ENCODE results near the gene SUPV3L1. TPM values are rescaled to one million over a fixed set of nuclear protein-coding genes. Genes with fewer than 3 reads are reported as not detected.
"Not testable (repeated sequence)": the region's sequence is repeated elsewhere in the genome, so short reads cannot be mapped to it uniquely, and the experiment has no call there.

Gene SUPV3L1
- polyA plus RNA-seq (2013, experiment 1 of 4), result 40.7 TPM
- polyA plus RNA-seq (2013, experiment 2 of 4), result 44.4 TPM
- 41.4 TPM for polyA plus RNA-seq (2013, experiment 3 of 4)
- 35.4 TPM for polyA plus RNA-seq (2013, experiment 4 of 4)

DNA sequence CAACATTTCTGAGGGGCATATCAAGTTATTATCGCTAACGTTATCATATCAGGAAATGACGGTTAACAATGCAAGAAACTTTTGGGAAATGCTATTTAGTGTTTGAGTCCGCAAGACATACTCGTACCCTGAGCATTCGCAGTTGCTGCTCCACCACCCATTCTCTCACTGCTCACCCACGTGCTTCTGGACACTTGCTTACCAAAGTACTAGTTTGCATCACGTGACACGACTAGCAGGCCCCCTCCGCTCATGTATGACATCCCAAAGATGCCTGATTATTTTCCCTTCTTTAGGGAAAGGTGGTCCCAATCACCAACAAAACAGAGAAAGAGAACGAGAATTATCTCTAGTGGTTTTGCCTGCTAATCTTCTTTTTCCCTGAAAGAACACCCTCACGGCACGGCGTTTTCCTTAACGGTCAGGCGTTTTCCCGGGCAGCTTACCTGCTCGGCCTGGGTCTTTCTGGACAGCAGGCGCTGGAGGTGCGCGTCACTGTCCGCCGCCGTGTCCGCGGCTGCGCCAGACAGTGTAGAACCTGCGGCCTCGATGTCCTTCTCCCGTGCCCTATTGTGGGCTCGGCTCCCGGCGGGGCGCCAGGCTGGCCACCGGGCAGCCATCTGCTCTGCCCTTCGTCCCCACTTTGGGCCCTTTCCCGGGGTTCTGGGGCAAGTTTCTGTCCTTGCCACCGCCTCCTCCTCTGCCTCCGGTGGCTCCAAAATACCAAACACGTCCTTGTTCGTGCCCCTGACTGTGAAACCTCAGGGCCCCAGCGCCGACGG, at the start of gene SUPV3L1:
SUPV3L1 (plus strand) TSS at position 492 of the 782 bp plus-strand sequence; CDS start at position 550, 58 bp downstream.
- Histone ChIP-seq H3K4me1 (ENCODE audit: control insufficient read depth, insufficient read depth, low read length) (peaks cover 5% of the 10 kb centered on the region), H3K27ac (ENCODE audit: insufficient read depth, low read depth, low read length, poor library complexity, severe bottlenecking) (peak within 1 kb of the TSS; percentile 91), H3K4me3 (ENCODE audit: insufficient read depth, low read depth, low read length) (peak within 1 kb of the TSS; percentile 96), H3K9me3 (ENCODE audit: control insufficient read depth, low read length) (no peaks in the 10 kb centered on the region), H3K27me3 (ENCODE audit: control insufficient read depth, insufficient read depth, low read length, poor library complexity, severe bottlenecking) (no peaks in the 10 kb centered on the region), H3K36me3 (ENCODE audit: control insufficient read depth, insufficient read depth, low read length) (no peaks in the 10 kb centered on the region)
- WGBS, 2 experiments, result 0% methylated on average over 44 of the region's 44 CpGs

DNA sequence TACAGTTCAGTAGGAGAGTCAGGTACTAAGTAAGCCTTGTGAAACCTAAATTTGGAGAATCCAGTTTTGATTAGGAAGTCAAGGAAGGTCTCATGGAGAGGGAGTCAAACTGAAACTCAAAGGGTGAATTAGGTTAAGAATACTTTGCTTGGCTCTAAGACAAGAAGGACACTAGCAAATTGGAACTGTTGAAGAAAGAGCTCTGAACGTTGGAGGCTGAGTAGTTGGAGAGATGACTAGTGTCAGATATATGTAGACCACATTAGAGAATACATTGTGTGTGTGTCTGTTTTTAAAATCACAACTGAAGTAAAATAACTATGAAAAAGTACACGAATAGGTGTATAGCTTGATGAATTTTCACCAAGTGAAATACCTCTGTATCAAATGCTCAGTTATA, 49.8 kb upstream of the SUPV3L1 start:
- 68 to 84% methylated on average over 1 to 2 of the region's 2 CpGs for WGBS, 2 experiments
- H3K9me3 ChIP-seq (ENCODE audit: control insufficient read depth, low read length), result no peaks in the 10 kb centered on the region
- H3K27ac ChIP-seq (ENCODE audit: insufficient read depth, low read depth, low read length, poor library complexity, severe bottlenecking), result no peak overlapping the region
- no peaks in the 10 kb centered on the region for H3K27me3 ChIP-seq (ENCODE audit: control insufficient read depth, insufficient read depth, low read length, poor library complexity, severe bottlenecking)
- H3K4me1 ChIP-seq (ENCODE audit: control insufficient read depth, insufficient read depth, low read length), result peaks cover 5% of the 10 kb centered on the region
- H3K36me3 ChIP-seq (ENCODE audit: control insufficient read depth, insufficient read depth, low read length), result no peaks in the 10 kb centered on the region
- no peak overlapping the region for H3K4me3 ChIP-seq (ENCODE audit: insufficient read depth, low read depth, low read length)

DNA sequence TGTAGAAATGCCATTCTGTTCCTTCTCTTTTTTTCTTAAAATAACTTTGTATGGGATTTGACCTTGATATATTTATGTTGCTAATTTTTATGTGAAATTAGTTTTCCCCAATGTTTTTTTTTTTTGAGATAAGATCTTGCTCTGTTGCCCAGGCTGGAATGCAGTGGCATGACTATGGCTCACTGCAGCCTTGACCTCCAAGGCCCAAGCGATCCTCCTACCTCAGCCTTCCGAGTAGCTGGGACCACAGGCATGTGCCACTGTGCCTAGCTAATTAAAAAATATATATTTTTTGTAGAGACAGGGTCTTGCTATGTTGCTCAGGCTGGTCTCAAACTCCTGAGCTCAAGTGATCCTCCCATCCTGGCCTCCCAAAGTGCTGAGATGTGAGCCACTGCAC, 40.1 kb upstream of the SUPV3L1 start:
- 95 to 96% methylated on average over 2 of the region's 2 CpGs for WGBS, 2 experiments
- Histone ChIP-seq H3K9me3 (ENCODE audit: control insufficient read depth, low read length) (no peaks in the 10 kb centered on the region), H3K27ac (ENCODE audit: insufficient read depth, low read depth, low read length, poor library complexity, severe bottlenecking) (no peak overlapping the region), H3K27me3 (ENCODE audit: control insufficient read depth, insufficient read depth, low read length, poor library complexity, severe bottlenecking) (no peaks in the 10 kb centered on the region), H3K4me1 (ENCODE audit: control insufficient read depth, insufficient read depth, low read length) (no peaks in the 10 kb centered on the region), H3K4me3 (ENCODE audit: insufficient read depth, low read depth, low read length) (no peak overlapping the region), H3K36me3 (ENCODE audit: control insufficient read depth, insufficient read depth, low read length) (no peaks in the 10 kb centered on the region)

DNA sequence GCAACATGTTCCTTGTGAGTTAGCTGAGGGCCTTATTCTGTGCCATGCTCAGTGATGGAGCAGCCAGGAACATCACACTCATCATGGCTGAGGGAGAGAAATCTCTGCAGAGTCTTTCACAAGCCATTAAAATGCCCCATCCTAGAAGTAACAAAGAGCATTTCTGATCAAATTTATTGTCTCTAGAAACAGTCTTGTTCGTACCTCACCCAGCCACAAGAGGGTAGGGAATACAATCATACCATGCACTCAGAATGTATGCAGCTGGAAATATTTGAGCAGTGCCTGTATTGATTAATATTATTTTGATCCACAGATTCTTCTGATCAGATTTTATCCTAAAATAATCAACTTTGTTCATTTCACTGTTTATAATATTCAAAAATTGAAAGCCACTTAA, 38.7 kb upstream of the SUPV3L1 start:
- 80 to 81% methylated on average over 1 of the region's 1 CpG for WGBS, 2 experiments
- Histone ChIP-seq H3K36me3 (ENCODE audit: control insufficient read depth, insufficient read depth, low read length) (no peaks in the 10 kb centered on the region), H3K9me3 (ENCODE audit: control insufficient read depth, low read length) (no peaks in the 10 kb centered on the region), H3K27ac (ENCODE audit: insufficient read depth, low read depth, low read length, poor library complexity, severe bottlenecking) (no peak overlapping the region), H3K27me3 (ENCODE audit: control insufficient read depth, insufficient read depth, low read length, poor library complexity, severe bottlenecking) (no peaks in the 10 kb centered on the region), H3K4me1 (ENCODE audit: control insufficient read depth, insufficient read depth, low read length) (no peaks in the 10 kb centered on the region), H3K4me3 (ENCODE audit: insufficient read depth, low read depth, low read length) (no peak overlapping the region)

DNA sequence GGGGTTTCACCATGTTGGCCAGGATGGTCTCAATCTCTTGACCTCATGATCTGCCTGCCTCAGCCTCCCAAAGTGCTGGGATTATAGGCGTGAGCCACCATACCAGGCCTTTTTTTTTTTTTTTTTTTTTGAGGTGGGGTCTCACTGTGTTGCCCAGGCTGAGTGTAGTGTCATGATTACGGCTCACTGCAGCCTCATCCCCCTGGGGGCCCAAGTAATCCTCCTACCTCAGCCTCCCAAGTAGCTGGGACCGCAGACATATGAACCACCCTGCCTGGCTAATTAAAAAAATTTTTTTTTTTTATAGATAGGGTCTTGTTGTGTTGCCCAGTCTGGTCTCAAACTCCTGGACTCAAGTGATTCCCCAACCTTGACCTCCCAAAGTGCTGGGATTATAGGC, 38.0 kb upstream of the SUPV3L1 start:
- H3K4me1 ChIP-seq (ENCODE audit: control insufficient read depth, insufficient read depth, low read length), result not testable (repeated sequence)

DNA sequence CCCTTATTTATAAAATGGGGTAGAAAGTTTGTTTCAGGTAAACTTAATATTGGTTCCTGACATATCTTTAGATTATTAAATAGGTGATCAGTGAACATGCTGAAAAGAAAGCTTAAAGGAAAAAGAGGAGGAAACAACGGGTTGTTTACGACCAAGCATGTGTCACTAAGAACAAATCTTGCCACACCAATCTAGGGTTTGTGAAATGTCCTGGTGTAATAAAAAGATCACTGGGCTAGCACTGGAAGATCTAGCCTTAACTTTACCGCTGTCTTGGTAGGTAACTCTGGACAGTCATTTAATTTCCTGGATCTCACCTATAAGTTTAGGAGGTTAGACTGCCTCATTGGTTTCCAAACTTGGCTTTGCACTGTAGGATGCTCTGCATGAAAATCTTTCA, 37.1 kb upstream of the SUPV3L1 start:
- Histone ChIP-seq H3K4me1 (ENCODE audit: control insufficient read depth, insufficient read depth, low read length) (no peaks in the 10 kb centered on the region), H3K36me3 (ENCODE audit: control insufficient read depth, insufficient read depth, low read length) (no peaks in the 10 kb centered on the region), H3K4me3 (ENCODE audit: insufficient read depth, low read depth, low read length) (no peak overlapping the region), H3K27me3 (ENCODE audit: control insufficient read depth, insufficient read depth, low read length, poor library complexity, severe bottlenecking) (no peaks in the 10 kb centered on the region), H3K9me3 (ENCODE audit: control insufficient read depth, low read length) (no peaks in the 10 kb centered on the region), H3K27ac (ENCODE audit: insufficient read depth, low read depth, low read length, poor library complexity, severe bottlenecking) (no peak overlapping the region)
- WGBS, 2 experiments, result 64% methylated on average over 3 of the region's 3 CpGs

More for the DNA sequence above, 38.0 kb upstream of the SUPV3L1 start:
- 85 to 92% methylated on average over 2 to 3 of the region's 3 CpGs for WGBS, 2 experiments
- not testable (repeated sequence) for H3K27me3 ChIP-seq (ENCODE audit: control insufficient read depth, insufficient read depth, low read length, poor library complexity, severe bottlenecking); H3K4me3 ChIP-seq (ENCODE audit: insufficient read depth, low read depth, low read length); H3K27ac ChIP-seq (ENCODE audit: insufficient read depth, low read depth, low read length, poor library complexity, severe bottlenecking); H3K9me3 ChIP-seq (ENCODE audit: control insufficient read depth, low read length); H3K36me3 ChIP-seq (ENCODE audit: control insufficient read depth, insufficient read depth, low read length)

DNA sequence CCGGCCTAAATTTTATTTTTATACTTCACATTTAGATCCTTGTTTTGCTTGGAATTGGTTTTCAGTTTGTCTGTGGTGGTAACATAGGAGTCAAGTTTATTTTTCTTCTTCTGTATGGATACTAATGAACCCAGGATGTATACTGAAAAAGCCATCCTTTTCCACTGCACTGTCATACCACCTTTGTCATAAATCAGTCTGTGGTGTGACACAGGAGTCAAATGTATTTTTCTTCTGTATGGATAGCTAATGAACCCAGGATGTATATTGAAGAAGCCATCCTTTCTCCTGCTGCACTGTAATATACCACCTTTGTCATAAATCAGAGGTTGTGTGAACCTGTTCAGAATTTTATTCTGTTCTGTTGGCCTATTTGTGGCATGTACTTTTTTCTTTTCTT, 34.7 kb upstream of the SUPV3L1 start:
- no peak overlapping the region for H3K4me3 ChIP-seq (ENCODE audit: insufficient read depth, low read depth, low read length)
- H3K27me3 ChIP-seq (ENCODE audit: control insufficient read depth, insufficient read depth, low read length, poor library complexity, severe bottlenecking), result no peaks in the 10 kb centered on the region
- WGBS, 2 experiments, result 89% methylated on average over 1 of the region's 1 CpG; no CpG with 5 or more reads in 1 of the 2 experiments
- H3K36me3 ChIP-seq (ENCODE audit: control insufficient read depth, insufficient read depth, low read length), result no peaks in the 10 kb centered on the region
- H3K9me3 ChIP-seq (ENCODE audit: control insufficient read depth, low read length), result no peaks in the 10 kb centered on the region
- no peak overlapping the region for H3K27ac ChIP-seq (ENCODE audit: insufficient read depth, low read depth, low read length, poor library complexity, severe bottlenecking)
- H3K4me1 ChIP-seq (ENCODE audit: control insufficient read depth, insufficient read depth, low read length), result no peaks in the 10 kb centered on the region

DNA sequence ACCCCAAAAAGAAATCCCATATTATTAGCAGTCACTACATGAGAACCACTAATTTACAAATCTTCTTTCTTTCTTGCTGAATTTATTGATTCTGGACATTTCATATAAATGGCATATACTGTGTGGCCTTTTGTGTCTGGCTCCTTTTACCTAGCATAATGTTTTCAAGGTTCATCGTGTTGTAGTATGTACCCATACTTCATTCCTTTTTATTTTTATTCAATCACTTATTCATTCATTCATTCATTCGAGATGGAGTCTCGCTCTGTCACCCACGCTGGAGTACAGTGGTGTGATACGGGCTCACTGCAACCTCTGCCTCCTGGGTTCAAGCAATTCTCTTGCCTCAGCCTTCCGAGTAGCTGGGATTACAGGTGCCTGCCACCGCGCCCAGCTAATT, 34.2 kb upstream of the SUPV3L1 start:
- WGBS, 2 experiments, result 92 to 94% methylated on average over 8 of the region's 8 CpGs
- no peaks in the 10 kb centered on the region for H3K9me3 ChIP-seq (ENCODE audit: control insufficient read depth, low read length)
- no peaks in the 10 kb centered on the region for H3K36me3 ChIP-seq (ENCODE audit: control insufficient read depth, insufficient read depth, low read length)
- H3K4me3 ChIP-seq (ENCODE audit: insufficient read depth, low read depth, low read length), result no peak overlapping the region
- H3K27me3 ChIP-seq (ENCODE audit: control insufficient read depth, insufficient read depth, low read length, poor library complexity, severe bottlenecking), result no peaks in the 10 kb centered on the region
- H3K27ac ChIP-seq (ENCODE audit: insufficient read depth, low read depth, low read length, poor library complexity, severe bottlenecking), result no peak overlapping the region
- no peaks in the 10 kb centered on the region for H3K4me1 ChIP-seq (ENCODE audit: control insufficient read depth, insufficient read depth, low read length)

DNA sequence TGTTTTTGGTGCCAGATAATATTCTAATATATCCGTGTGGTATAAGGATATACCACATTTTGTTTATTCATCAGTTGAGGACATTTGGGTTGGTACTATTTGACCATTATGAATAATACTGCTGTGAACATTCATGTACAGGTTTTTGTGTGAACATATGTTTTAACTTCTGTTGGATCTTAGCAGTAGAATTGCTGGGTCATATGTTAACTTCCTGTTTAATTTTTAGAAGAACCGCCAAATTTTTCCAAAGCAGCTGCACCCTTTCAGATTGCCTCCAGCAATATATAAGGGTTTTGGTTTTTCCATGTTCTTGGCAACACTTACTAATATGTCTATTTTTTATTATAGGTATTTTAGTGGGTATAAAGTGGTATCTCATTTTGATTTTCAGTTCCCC, 33.3 kb upstream of the SUPV3L1 start:
- Histone ChIP-seq H3K36me3 (ENCODE audit: control insufficient read depth, insufficient read depth, low read length) (no peaks in the 10 kb centered on the region), H3K9me3 (ENCODE audit: control insufficient read depth, low read length) (no peaks in the 10 kb centered on the region)
- 100% methylated on average over 1 to 2 of the region's 2 CpGs for WGBS, 2 experiments

DNA sequence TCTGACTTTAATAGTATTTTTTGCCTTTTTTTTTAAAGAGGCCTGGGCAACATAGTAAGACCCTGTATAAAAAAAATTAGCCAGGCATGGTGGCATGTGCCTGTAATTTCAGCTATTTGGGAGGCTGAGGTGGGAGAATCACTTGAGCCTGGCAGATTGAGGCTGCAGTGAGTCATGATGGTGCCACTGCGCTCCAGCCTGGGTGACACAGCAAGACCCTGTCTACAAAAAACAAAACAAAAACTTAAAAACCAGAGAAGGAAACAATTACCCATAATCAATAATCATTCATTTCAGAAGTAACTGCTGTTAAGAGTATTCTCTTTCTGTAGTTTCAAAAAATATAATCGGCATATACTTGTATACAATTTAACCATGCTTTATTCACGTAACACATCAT, 28.1 kb upstream of the SUPV3L1 start:
- no peaks in the 10 kb centered on the region for H3K4me1 ChIP-seq (ENCODE audit: control insufficient read depth, insufficient read depth, low read length)
- H3K27me3 ChIP-seq (ENCODE audit: control insufficient read depth, insufficient read depth, low read length, poor library complexity, severe bottlenecking), result no peaks in the 10 kb centered on the region
- H3K9me3 ChIP-seq (ENCODE audit: control insufficient read depth, low read length), result no peaks in the 10 kb centered on the region
- WGBS, 2 experiments, result 96 to 97% methylated on average over 2 to 3 of the region's 3 CpGs
- no peak overlapping the region for H3K27ac ChIP-seq (ENCODE audit: insufficient read depth, low read depth, low read length, poor library complexity, severe bottlenecking)
- H3K4me3 ChIP-seq (ENCODE audit: insufficient read depth, low read depth, low read length), result no peak overlapping the region
- H3K36me3 ChIP-seq (ENCODE audit: control insufficient read depth, insufficient read depth, low read length), result no peaks in the 10 kb centered on the region

More for the DNA sequence above, 33.3 kb upstream of the SUPV3L1 start:
- H3K27me3 ChIP-seq (ENCODE audit: control insufficient read depth, insufficient read depth, low read length, poor library complexity, severe bottlenecking), result no peaks in the 10 kb centered on the region
- H3K4me1 ChIP-seq (ENCODE audit: control insufficient read depth, insufficient read depth, low read length), result no peaks in the 10 kb centered on the region
- H3K27ac ChIP-seq (ENCODE audit: insufficient read depth, low read depth, low read length, poor library complexity, severe bottlenecking), result no peak overlapping the region
- H3K4me3 ChIP-seq (ENCODE audit: insufficient read depth, low read depth, low read length), result no peak overlapping the region

Measured in ectodermal cell (in vitro differentiated cells).